ENCODE measurements around the gene CMC2. TPM values are rescaled to one million over a fixed set of nuclear protein-coding genes. Genes with fewer than 3 reads are reported as not detected.

CMC2 gene
- total and polyA plus RNA-seq, 2 of the 8 experiments (the other 6 are each of a cell fraction or from before 2014, with no cell fraction given): 66.6 to 116 TPM

DNA sequence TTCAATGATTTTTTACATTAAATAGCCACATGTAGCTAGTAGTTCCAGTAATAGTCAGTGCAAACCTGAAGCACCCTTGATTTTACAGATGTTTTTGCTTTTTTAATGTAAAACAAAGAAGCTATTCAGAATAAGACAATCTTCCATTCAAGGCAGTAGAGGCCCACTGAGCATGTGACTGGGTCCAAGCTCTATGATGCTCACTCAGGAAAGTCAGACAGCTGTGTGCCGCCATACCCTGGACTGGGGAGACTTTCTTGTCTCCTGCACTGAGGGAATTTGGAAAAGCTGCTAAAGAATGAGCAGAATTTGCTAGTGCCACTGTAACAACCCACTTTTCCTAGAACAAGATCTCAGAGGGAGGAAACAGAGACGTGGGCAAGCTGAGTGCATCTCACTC, 11.8 kb upstream of the CMC2 start:
- Histone ChIP-seq H3K9me3 (ENCODE audit: insufficient read depth in 2 of 2, low read depth in 1 of 2, low read length in 1 of 2) (no peaks in the 10 kb centered on the region), H3K27me3 (replicated peaks in 1 of 4; ENCODE audit: control insufficient read depth in 3 of 4, extremely low read depth in 1 of 4, insufficient read depth in 3 of 4, low read length in 3 of 4) (no peaks in the 10 kb centered on the region), H3K4me2 (ENCODE audit: insufficient read depth in 1 of 2, low read depth in 2 of 2, low read length in 2 of 2) (no peak overlapping the region), H4K8ac (ENCODE audit: extremely low read depth, insufficient read depth, low read length) (no peak overlapping the region), H2BK20ac (ENCODE audit: low read length) (no peak overlapping the region), H3K18ac (ENCODE audit: extremely low read depth, low read length) (no peak overlapping the region), H4K91ac (replicated peaks; ENCODE audit: insufficient read length, low read length) (no peak overlapping the region), H3K4ac (replicated peaks; ENCODE audit: insufficient read length, low read depth, low read length) (no peak overlapping the region), H3K56ac (replicated peaks; ENCODE audit: insufficient read length, low read depth, low read length) (no peak overlapping the region), H3K79me2 (ENCODE audit: control insufficient read depth in 1 of 2, insufficient read depth in 2 of 2, low read length in 2 of 2) (no peaks in the 10 kb centered on the region), H2BK120ac (replicated peaks; ENCODE audit: low read depth, low read length) (no peak overlapping the region), H3K36me3 (ENCODE audit: control insufficient read depth in 2 of 4, insufficient read depth in 4 of 4, low read length in 3 of 4) (peaks cover 33 to 96% (median 71%) of the 10 kb centered on the region in 4 experiments), H3K4me1 (replicated peaks in 1 of 4; ENCODE audit: control insufficient read depth in 3 of 4, insufficient read depth in 4 of 4, low read length in 3 of 4) (no peaks in the 10 kb centered on the region), H2AFZ (ENCODE audit: low read length) (no peak overlapping the region), H3K14ac (ENCODE audit: insufficient read length) (no peak overlapping the region), H3K9ac (replicated peaks in 1 of 4; ENCODE audit: extremely low read depth in 1 of 4, low read depth in 3 of 4, low read length in 3 of 4) (no peak overlapping the region), H3K27ac (ENCODE audit: low read depth, low read length) (no peak overlapping the region), H3K4me3 (ENCODE audit: extremely low read depth in 1 of 4, insufficient read depth in 2 of 4, low read depth in 3 of 4, low read length in 4 of 4) (no peak overlapping the region), H3K23me2 (ENCODE audit: low read depth, low read length) (no peaks in the 10 kb centered on the region), H2BK12ac (ENCODE audit: low read depth, low read length) (no peak overlapping the region), H3K23ac (ENCODE audit: insufficient read length) (no peak overlapping the region), H2BK5ac (ENCODE audit: low read depth, low read length) (no peak overlapping the region), H2BK15ac (ENCODE audit: low read length) (no peak overlapping the region), H4K5ac (ENCODE audit: insufficient read length, low read depth, low read length) (no peak overlapping the region), H3K79me1 (ENCODE audit: low read depth, low read length) (no peaks in the 10 kb centered on the region; the same call in 1 of the 2 replicates), H4K20me1 (replicated peaks in 1 of 2; ENCODE audit: control insufficient read depth in 1 of 2, insufficient read depth in 2 of 2, low read length in 2 of 2) (peaks cover 0 to 1% of the 10 kb centered on the region in 2 experiments), H2AK5ac (ENCODE audit: low read depth, low read length) (no peak overlapping the region)
- FAIRE-seq (no peak), DNase-seq (ENCODE audit: low read depth in 1 of 2, low spot score in 2 of 2) (no peak)
- CTCF ChIA-PET (ENCODE audit: partially characterized antibody): interaction anchor here (0.7 to 2.6 kb wide), 6 partner anchors 11 to 44 kb away, joined by 3 to 11 read pairs (median 6); no protein-coding TSS in a partner anchor
- POLR2A ChIA-PET (ENCODE audit: partially characterized antibody): interaction anchor here (0.8 to 1.1 kb wide), 2 partner anchors 11 to 17 kb away, joined by 4 to 5 read pairs; partner anchors contain the start of genes ATMIN, CENPN and CMC2
- 92% methylated on average over 2 of the region's 2 CpGs; no CpG with 5 or more reads in 1 of the 2 experiments for WGBS, 2 experiments (ENCODE audit: extremely low coverage in 1 of 2, insufficient coverage in 1 of 2, insufficient read length in 1 of 2, insufficient replicate concordance in 2 of 2, low coverage in 1 of 2, low lambda C conversion rate in 2 of 2, missing lambda C conversion rate in 1 of 2)
- TF ChIP-seq TCF12 (IDR thresholded peaks at IDR 0.05; ENCODE audit: low read depth, low read length) (no peak), CREB1 (IDR thresholded peaks at IDR 0.05) (no peak), ZNF274 (IDR thresholded peaks at IDR 0.05; ENCODE audit: borderline replicate concordance, extremely low read depth, low read length) (no peak), EP300 (IDR thresholded peaks at IDR 0.05; ENCODE audit: borderline replicate concordance in 1 of 2, low read depth in 2 of 2, low read length in 2 of 2) (no peak), POLR2AphosphoS5 (IDR thresholded peaks at IDR 0.05; ENCODE audit: low read depth, low read length) (no peak), TAF7 (optimal IDR thresholded peaks at IDR 0.05; ENCODE audit: borderline replicate concordance, low read depth, low read length) (no peak), RNF2 (IDR thresholded peaks at IDR 0.05; ENCODE audit: borderline replicate concordance, low read depth, low read length, missing control alignments, poor library complexity, severe bottlenecking) (no peak), RXRA (IDR thresholded peaks at IDR 0.05; ENCODE audit: insufficient read depth, low read depth, low read length) (no peak), TAF1 (IDR thresholded peaks at IDR 0.05; ENCODE audit: low read depth, low read length) (no peak), JUND (IDR thresholded peaks at IDR 0.05; ENCODE audit: low read length) (no peak), KDM4A (IDR thresholded peaks at IDR 0.05; ENCODE audit: low read depth, low read length, severe bottlenecking) (no peak), KDM1A (IDR thresholded peaks at IDR 0.05; ENCODE audit: borderline replicate concordance, low read length) (no peak), SIX5 (IDR thresholded peaks at IDR 0.05; ENCODE audit: low read depth, low read length) (no peak)
- TF ChIP-seq, protein P1, sequence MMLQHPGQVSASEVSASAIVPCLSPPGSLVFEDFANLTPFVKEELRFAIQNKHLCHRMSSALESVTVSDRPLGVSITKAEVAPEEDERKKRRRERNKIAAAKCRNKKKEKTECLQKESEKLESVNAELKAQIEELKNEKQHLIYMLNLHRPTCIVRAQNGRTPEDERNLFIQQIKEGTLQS (IDR thresholded peaks at IDR 0.05; ENCODE audit: insufficient read depth, low read depth, low read length): no peak
